HG02763 (cell line): ENCODE measurements around the gene DGLUCY.

ENCODE experiments used
- ATAC-seq: cut with Tn5 transposase; IDR thresholded peaks from one replicate; pipeline ENCODE4 v1.9.1; 2021; ENCODE audit warnings: mild to moderate bottlenecking, moderate library complexity; ENCODE audit not compliant: unreplicated experiment

DGLUCY gene

GRCh38 chr14:91273885-91274273 lies 160.0 kb downstream of the DGLUCY start:
- no peak for ATAC-seq

DNA sequence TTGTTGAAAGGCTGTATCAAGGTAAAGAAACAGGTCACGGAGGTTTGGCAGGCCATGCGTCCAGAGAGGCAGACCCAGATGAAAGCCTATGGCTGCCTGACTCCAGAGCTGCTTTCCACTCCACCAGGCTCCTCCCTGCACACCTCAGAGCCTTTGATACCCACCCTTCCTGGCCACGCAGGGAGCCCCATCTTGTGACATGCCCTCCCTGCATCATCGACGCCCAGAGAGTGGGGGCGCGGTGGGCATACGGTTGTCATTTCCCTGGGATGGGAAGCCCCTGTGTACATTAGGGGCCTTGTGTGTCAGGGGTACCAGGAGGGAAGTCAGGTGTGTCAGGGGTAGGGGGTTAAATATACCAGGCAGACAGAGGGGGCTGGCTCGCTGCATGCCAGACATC lies 160.9 kb downstream of the DGLUCY start:
- no peak for ATAC-seq
